A549 (cell line): ENCODE data around the gene C11orf98.
"Not testable (repeated sequence)": the region's sequence is repeated elsewhere in the genome, so short reads cannot be mapped to it uniquely, and the experiment has no call there.

Source experiments
- EHMT2 ChIP-seq: fragments of 200-600 bp; sonication (generic); IDR thresholded peaks from 2 replicates; pipeline ENCODE4 v1.6.1; 2016; ENCODE audit warnings: antibody characterized with exemption, low read depth, mild to moderate bottlenecking, moderate library complexity
- EP300 ChIP-seq, 2 experiments: fragments of >200 bp; sonication (Bioruptor Twin); formaldehyde crosslinking; IDR thresholded peaks; 2 replicates in 1 of 2; 3 replicates in 1 of 2; pipeline ENCODE4 v1.6.1; 2016 to 2017
- FOSL2 ChIP-seq, 2 experiments: fragments of 450-650 bp in 1 of 2; fragments of >200 bp in 1 of 2; sonication (Bioruptor Twin) in 1 of 2; formaldehyde crosslinking; IDR thresholded peaks; 2 replicates each; pipeline versions ENCODE4 v1.5.0 to v1.6.1; 2016 to 2020; ENCODE audit warnings: mild to moderate bottlenecking in 1 of 2, moderate library complexity in 1 of 2
- KDM1A ChIP-seq: fragments of 200-600 bp; sonication (generic); IDR thresholded peaks from 2 replicates; pipeline ENCODE4 v1.6.1; 2016; ENCODE audit warnings: low read depth, mild to moderate bottlenecking
- POLR2A ChIP-seq: IDR thresholded peaks from 2 replicates; pipeline ENCODE4 v1.6.1; 2012; ENCODE audit warnings: mild to moderate bottlenecking, low read length
- RCOR1 ChIP-seq: fragments of 150-350 bp; IDR thresholded peaks from 2 replicates; pipeline ENCODE4 v1.6.1; 2014; ENCODE audit warnings: antibody characterized with exemption, low read length, low read depth
- TF ChIP-seq, protein P1 (sequence below): fragments of >200 bp; sonication (Bioruptor Twin); formaldehyde crosslinking; IDR thresholded peaks from 3 replicates; pipeline ENCODE4 v1.5.1; 2016
- TF ChIP-seq, protein P2 (sequence below): fragments of 150-350 bp; IDR thresholded peaks from 2 replicates; pipeline ENCODE4 v1.6.1; 2014; ENCODE audit warnings: low read depth, mild to moderate bottlenecking, low read length
- TF ChIP-seq, protein P3 (sequence below): IDR thresholded peaks from 2 replicates; pipeline ENCODE4 v1.6.1; 2012; ENCODE audit warnings: low read depth, borderline replicate concordance
- TF ChIP-seq, protein P4 (sequence below): fragments of 450-650 bp; IDR thresholded peaks from 2 replicates; pipeline ENCODE4 v1.6.1; 2014; ENCODE audit warnings: antibody characterized with exemption

DNA sequence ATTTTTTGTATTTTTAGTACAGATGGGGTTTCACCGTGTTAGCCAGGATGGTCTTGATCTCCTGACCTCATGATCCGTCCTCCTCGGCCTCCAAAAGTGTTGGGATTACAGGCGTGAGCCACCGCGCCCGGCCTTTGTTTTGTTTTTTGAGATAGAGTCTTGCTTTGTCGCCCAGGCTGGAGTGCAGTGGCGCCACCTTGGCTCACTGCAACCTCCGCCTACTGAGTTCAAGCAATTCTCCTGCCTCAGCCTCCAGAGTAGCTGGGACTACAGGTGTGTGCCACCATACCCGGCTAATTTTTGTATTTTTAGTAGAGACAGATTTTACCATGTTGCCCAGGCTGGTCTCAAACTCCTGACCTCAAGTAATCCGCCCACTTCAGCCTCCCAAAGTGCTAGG is 14.7 kb downstream of the C11orf98 start:
- TF ChIP-seq, protein P1, sequence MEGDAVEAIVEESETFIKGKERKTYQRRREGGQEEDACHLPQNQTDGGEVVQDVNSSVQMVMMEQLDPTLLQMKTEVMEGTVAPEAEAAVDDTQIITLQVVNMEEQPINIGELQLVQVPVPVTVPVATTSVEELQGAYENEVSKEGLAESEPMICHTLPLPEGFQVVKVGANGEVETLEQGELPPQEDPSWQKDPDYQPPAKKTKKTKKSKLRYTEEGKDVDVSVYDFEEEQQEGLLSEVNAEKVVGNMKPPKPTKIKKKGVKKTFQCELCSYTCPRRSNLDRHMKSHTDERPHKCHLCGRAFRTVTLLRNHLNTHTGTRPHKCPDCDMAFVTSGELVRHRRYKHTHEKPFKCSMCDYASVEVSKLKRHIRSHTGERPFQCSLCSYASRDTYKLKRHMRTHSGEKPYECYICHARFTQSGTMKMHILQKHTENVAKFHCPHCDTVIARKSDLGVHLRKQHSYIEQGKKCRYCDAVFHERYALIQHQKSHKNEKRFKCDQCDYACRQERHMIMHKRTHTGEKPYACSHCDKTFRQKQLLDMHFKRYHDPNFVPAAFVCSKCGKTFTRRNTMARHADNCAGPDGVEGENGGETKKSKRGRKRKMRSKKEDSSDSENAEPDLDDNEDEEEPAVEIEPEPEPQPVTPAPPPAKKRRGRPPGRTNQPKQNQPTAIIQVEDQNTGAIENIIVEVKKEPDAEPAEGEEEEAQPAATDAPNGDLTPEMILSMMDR = not testable (repeated sequence)
- TF ChIP-seq POLR2A; KDM1A; FOSL2 (IDR thresholded peaks at IDR 0.05); FOSL2 (CRISPR knock-in tag; IDR thresholded peaks at IDR 0.05); EP300 (IDR thresholded peaks at IDR 0.05); EHMT2; RCOR1: not testable (repeated sequence)
- TF ChIP-seq, protein P2, sequence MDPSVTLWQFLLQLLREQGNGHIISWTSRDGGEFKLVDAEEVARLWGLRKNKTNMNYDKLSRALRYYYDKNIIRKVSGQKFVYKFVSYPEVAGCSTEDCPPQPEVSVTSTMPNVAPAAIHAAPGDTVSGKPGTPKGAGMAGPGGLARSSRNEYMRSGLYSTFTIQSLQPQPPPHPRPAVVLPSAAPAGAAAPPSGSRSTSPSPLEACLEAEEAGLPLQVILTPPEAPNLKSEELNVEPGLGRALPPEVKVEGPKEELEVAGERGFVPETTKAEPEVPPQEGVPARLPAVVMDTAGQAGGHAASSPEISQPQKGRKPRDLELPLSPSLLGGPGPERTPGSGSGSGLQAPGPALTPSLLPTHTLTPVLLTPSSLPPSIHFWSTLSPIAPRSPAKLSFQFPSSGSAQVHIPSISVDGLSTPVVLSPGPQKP = not testable (repeated sequence)
- TF ChIP-seq, protein P3, sequence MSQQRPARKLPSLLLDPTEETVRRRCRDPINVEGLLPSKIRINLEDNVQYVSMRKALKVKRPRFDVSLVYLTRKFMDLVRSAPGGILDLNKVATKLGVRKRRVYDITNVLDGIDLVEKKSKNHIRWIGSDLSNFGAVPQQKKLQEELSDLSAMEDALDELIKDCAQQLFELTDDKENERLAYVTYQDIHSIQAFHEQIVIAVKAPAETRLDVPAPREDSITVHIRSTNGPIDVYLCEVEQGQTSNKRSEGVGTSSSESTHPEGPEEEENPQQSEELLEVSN = not testable (repeated sequence)
- TF ChIP-seq, protein P4, sequence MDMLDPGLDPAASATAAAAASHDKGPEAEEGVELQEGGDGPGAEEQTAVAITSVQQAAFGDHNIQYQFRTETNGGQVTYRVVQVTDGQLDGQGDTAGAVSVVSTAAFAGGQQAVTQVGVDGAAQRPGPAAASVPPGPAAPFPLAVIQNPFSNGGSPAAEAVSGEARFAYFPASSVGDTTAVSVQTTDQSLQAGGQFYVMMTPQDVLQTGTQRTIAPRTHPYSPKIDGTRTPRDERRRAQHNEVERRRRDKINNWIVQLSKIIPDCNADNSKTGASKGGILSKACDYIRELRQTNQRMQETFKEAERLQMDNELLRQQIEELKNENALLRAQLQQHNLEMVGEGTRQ = not testable (repeated sequence)
